HEK293 (cell line): ENCODE measurements around the gene PRAC1.

Source experiments
- EGR2 ChIP-seq: fragments of 450-650 bp; formaldehyde crosslinking; IDR thresholded peaks from 2 replicates; pipeline ENCODE4 v1.5.1; 2016; ENCODE audit warnings: low read depth, missing biosample characterization, missing genetic modification characterization
- KLF17 ChIP-seq: fragments of 450-650 bp; formaldehyde crosslinking; IDR thresholded peaks from 2 replicates; pipeline ENCODE4 v1.5.1; 2016; ENCODE audit warnings: missing biosample characterization, missing genetic modification characterization
- MEIS1 ChIP-seq: sonication (generic); formaldehyde crosslinking; IDR thresholded peaks from 2 replicates; pipeline ENCODE4 v1.8.1; 2022; ENCODE audit warnings: missing genetic modification reagents, mild to moderate bottlenecking, borderline replicate concordance
- OSR2 ChIP-seq: fragments of 450-650 bp; formaldehyde crosslinking; IDR thresholded peaks from 2 replicates; pipeline ENCODE4 v1.5.1; 2016; ENCODE audit warnings: missing biosample characterization, missing genetic modification characterization
- PBX3 ChIP-seq: sonication (generic); formaldehyde crosslinking; IDR thresholded peaks from 2 replicates; pipeline ENCODE4 v1.8.1; 2022; ENCODE audit warnings: mild to moderate bottlenecking, moderate library complexity, missing genetic modification reagents
- PRDM10 ChIP-seq: fragments of 450-650 bp; formaldehyde crosslinking; IDR thresholded peaks from 2 replicates; pipeline ENCODE4 v1.5.1; 2016; ENCODE audit warnings: missing biosample characterization, missing genetic modification characterization
- YY1 ChIP-seq: fragments of 450-650 bp; formaldehyde crosslinking; IDR thresholded peaks from 2 replicates; pipeline ENCODE4 v1.5.1; 2018; ENCODE audit warnings: missing biosample characterization, missing genetic modification characterization
- ZBTB10 ChIP-seq: fragments of 450-650 bp; formaldehyde crosslinking; IDR thresholded peaks from 2 replicates; pipeline ENCODE4 v1.5.1; 2016; ENCODE audit warnings: missing biosample characterization, missing genetic modification characterization
- ZBTB17 ChIP-seq: fragments of 450-650 bp; formaldehyde crosslinking; IDR thresholded peaks from 2 replicates; pipeline ENCODE4 v1.5.1; 2016; ENCODE audit warnings: missing biosample characterization, missing genetic modification characterization
- ZNF174 ChIP-seq: fragments of 450-650 bp; formaldehyde crosslinking; IDR thresholded peaks from 2 replicates; pipeline ENCODE4 v1.5.0; 2017; ENCODE audit warnings: missing biosample characterization, mild to moderate bottlenecking, missing genetic modification characterization
- ZNF2 ChIP-seq: fragments of 450-650 bp; formaldehyde crosslinking; IDR thresholded peaks from 2 replicates; pipeline ENCODE4 v1.5.1; 2016; ENCODE audit warnings: missing biosample characterization, missing genetic modification characterization
- ZNF280D ChIP-seq: fragments of 450-650 bp; formaldehyde crosslinking; IDR thresholded peaks from 2 replicates; pipeline ENCODE4 v1.5.1; 2016; ENCODE audit warnings: missing biosample characterization, missing genetic modification characterization
- ZNF302 ChIP-seq: fragments of 450-650 bp; formaldehyde crosslinking; IDR thresholded peaks from 2 replicates; pipeline ENCODE4 v1.5.1; 2016; ENCODE audit warnings: missing biosample characterization, missing genetic modification characterization, low read depth
- ZNF398 ChIP-seq: fragments of 450-650 bp; formaldehyde crosslinking; IDR thresholded peaks from 2 replicates; pipeline ENCODE4 v1.5.1; 2017; ENCODE audit warnings: missing biosample characterization, missing genetic modification characterization
- ZNF404 ChIP-seq: fragments of 450-650 bp; formaldehyde crosslinking; IDR thresholded peaks from 2 replicates; pipeline ENCODE4 v1.5.1; 2017; ENCODE audit warnings: missing biosample characterization, missing genetic modification characterization
- ZNF48 ChIP-seq: fragments of 450-650 bp; formaldehyde crosslinking; IDR thresholded peaks from 2 replicates; pipeline ENCODE4 v1.5.1; 2016; ENCODE audit warnings: missing biosample characterization, missing genetic modification characterization
- ZNF610 ChIP-seq: fragments of 450-650 bp; formaldehyde crosslinking; IDR thresholded peaks from 2 replicates; pipeline ENCODE4 v1.5.1; 2016; ENCODE audit warnings: missing biosample characterization, missing genetic modification characterization, borderline replicate concordance
- ZNF623 ChIP-seq: fragments of 450-650 bp; formaldehyde crosslinking; IDR thresholded peaks from 2 replicates; pipeline ENCODE4 v1.5.1; 2016; ENCODE audit warnings: missing biosample characterization, missing genetic modification characterization
- ZNF624 ChIP-seq: fragments of 450-650 bp; formaldehyde crosslinking; IDR thresholded peaks from 2 replicates; pipeline ENCODE4 v1.5.1; 2017; ENCODE audit warnings: missing biosample characterization, missing genetic modification characterization
- ZNF629 ChIP-seq: fragments of 450-650 bp; formaldehyde crosslinking; IDR thresholded peaks from 2 replicates; pipeline ENCODE4 v1.5.1; 2017; ENCODE audit warnings: missing biosample characterization, missing genetic modification characterization
- ZNF785 ChIP-seq: fragments of 450-650 bp; formaldehyde crosslinking; IDR thresholded peaks from 2 replicates; pipeline ENCODE4 v1.5.1; 2016; ENCODE audit warnings: missing biosample characterization, missing genetic modification characterization
- ZNF830 ChIP-seq: fragments of 450-650 bp; IDR thresholded peaks from 2 replicates; pipeline ENCODE4 v1.5.0; 2018; ENCODE audit warnings: missing biosample characterization, missing genetic modification characterization, low read depth, mild to moderate bottlenecking, moderate library complexity
- ZSCAN16 ChIP-seq: fragments of 450-650 bp; formaldehyde crosslinking; IDR thresholded peaks from 2 replicates; pipeline ENCODE4 v1.5.1; 2016; ENCODE audit warnings: missing biosample characterization, missing genetic modification characterization

Gene PRAC1

GRCh38 chr17:48728232-48729231 lies 6.2 kb upstream of the PRAC1 start, which contains the start of gene HOXB13 (continued):
- TF ChIP-seq ZNF280D (tag by site-specific recombination) (no peak), PRDM10 (tag by site-specific recombination) (peak; percentile 94), ZNF623 (tag by site-specific recombination) (peak; percentile 59), ZBTB10 (tag by site-specific recombination) (peak; percentile 88), YY1 (tag by site-specific recombination) (no peak), ZNF174 (no peak), MEIS1 (CRISPR knock-in tag) (no peak), ZSCAN16 (tag by site-specific recombination) (peak; percentile 75), ZNF48 (tag by site-specific recombination) (no peak), ZNF302 (tag by site-specific recombination) (peak; percentile 94; the same call in 1 of the 2 replicates), ZBTB17 (tag by site-specific recombination) (peak; percentile 99), ZNF629 (tag by site-specific recombination) (peak; percentile 96), ZNF830 (no peak), OSR2 (tag by site-specific recombination) (no peak), ZNF398 (tag by site-specific recombination) (peak; percentile 98), PBX3 (CRISPR knock-in tag) (no peak), ZNF624 (tag by site-specific recombination) (peak; percentile 44; the same call in 1 of the 2 replicates), ZNF785 (0 out of 2 replicates have a peak, but pooled peaks have one; percentile 75), KLF17 (tag by site-specific recombination) (peak; percentile 93), ZNF610 (tag by site-specific recombination) (peak; percentile 87), ZNF2 (tag by site-specific recombination) (peak; percentile 99), ZNF404 (tag by site-specific recombination) (no peak), EGR2 (tag by site-specific recombination) (peak; percentile 61; the same call in 1 of the 2 replicates)
